ENCODE data around the gene DNAH2.

DNA sequence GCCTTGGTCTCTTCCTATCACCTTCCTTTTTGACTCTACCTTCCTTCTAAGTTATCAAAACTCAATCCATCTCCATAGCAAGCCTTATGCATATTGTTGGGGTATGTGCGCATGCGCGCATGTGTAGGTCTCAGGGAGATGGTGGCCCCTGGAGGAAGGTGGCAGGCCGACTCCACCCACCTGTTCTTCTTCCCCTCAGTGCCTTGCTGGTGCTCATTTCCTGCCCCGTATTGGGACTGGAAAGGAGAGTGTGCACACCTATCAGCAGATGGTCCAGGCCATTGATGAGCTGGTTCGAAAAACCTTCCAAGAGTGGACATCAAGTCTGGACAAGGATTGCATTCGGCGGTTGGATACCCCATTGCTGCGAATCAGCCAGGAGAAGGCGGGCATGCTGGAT is 25.2 kb downstream of the DNAH2 start:
- TF ChIP-seq, protein P1, sequence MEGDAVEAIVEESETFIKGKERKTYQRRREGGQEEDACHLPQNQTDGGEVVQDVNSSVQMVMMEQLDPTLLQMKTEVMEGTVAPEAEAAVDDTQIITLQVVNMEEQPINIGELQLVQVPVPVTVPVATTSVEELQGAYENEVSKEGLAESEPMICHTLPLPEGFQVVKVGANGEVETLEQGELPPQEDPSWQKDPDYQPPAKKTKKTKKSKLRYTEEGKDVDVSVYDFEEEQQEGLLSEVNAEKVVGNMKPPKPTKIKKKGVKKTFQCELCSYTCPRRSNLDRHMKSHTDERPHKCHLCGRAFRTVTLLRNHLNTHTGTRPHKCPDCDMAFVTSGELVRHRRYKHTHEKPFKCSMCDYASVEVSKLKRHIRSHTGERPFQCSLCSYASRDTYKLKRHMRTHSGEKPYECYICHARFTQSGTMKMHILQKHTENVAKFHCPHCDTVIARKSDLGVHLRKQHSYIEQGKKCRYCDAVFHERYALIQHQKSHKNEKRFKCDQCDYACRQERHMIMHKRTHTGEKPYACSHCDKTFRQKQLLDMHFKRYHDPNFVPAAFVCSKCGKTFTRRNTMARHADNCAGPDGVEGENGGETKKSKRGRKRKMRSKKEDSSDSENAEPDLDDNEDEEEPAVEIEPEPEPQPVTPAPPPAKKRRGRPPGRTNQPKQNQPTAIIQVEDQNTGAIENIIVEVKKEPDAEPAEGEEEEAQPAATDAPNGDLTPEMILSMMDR (IDR thresholded peaks at IDR 0.05; ENCODE audit: control extremely low read depth in 1 of 3, insufficient read depth in 1 of 3, low read depth in 1 of 3, low read length in 3 of 3) = no peak
- TF ChIP-seq RAD21 (IDR thresholded peaks at IDR 0.05 in 1 of 2, conservative IDR thresholded peaks at IDR 0.05 in 1 of 2; ENCODE audit: low read depth in 2 of 2, low read length in 2 of 2) (no peak), ASH2L (IDR thresholded peaks at IDR 0.05; ENCODE audit: low read length) (no peak), POLR2A (IDR thresholded peaks at IDR 0.05; ENCODE audit: control extremely low read depth in 1 of 2, low read depth in 2 of 2, low read length in 2 of 2) (no peak), SIRT6 (IDR thresholded peaks at IDR 0.05; ENCODE audit: low read length) (no peak), YY1 (IDR thresholded peaks at IDR 0.05; ENCODE audit: low read depth, low read length) (no peak), POLR2AphosphoS5 (IDR thresholded peaks at IDR 0.05; ENCODE audit: low read depth, low read length) (no peak), JUND (IDR thresholded peaks at IDR 0.05; ENCODE audit: low read length) (no peak), EP300 (IDR thresholded peaks at IDR 0.05; ENCODE audit: borderline replicate concordance in 1 of 2, low read depth in 2 of 2, low read length in 2 of 2) (no peak)
